ENCODE data around the gene RACK1. TPM values are rescaled to one million over a fixed set of nuclear protein-coding genes. Genes with fewer than 3 reads are reported as not detected.
A peak's percentile ranks its signal among the peaks of the same experiment; 100 is the strongest.

The RACK1 gene
- total and polyA plus RNA-seq, 2 of the 13 experiments (the other 11 are each of a cell fraction or from before 2014, with no cell fraction given), result 2,514 to 6,141 TPM

GRCh38 chr5:181191526-181192336 lies 52.0 kb downstream of the RACK1 start (continued):
- peak; percentile 50; the same call in 1 of the 2 replicates for TF ChIP-seq ZNF274 (CRISPR knock-in tag; IDR thresholded peaks at IDR 0.05)
- peak; percentile 82 for TF ChIP-seq ZBTB14 (CRISPR knock-in tag; IDR thresholded peaks at IDR 0.05)
- peak; percentile 74; the same call in 1 of the 2 replicates for TF ChIP-seq MTERF4 (CRISPR knock-in tag; IDR thresholded peaks at IDR 0.05)
- TF ChIP-seq GPN1 (CRISPR knock-in tag; IDR thresholded peaks at IDR 0.05; ENCODE audit: borderline replicate concordance), result no peak
- TF ChIP-seq MED13 (CRISPR knock-in tag; IDR thresholded peaks at IDR 0.05), result no peak
- 0 out of 2 replicates have a peak, but pooled peaks have one; percentile 25 for TF ChIP-seq ZNF101 (CRISPR knock-in tag; IDR thresholded peaks at IDR 0.05; ENCODE audit: borderline replicate concordance, low read depth)
- TF ChIP-seq ZNF513 (CRISPR knock-in tag; conservative IDR thresholded peaks at IDR 0.05), result no peak
- TF ChIP-seq ZNF777 (CRISPR knock-in tag; IDR thresholded peaks at IDR 0.05), result peak; percentile 97
- TF ChIP-seq SMAD9 (CRISPR knock-in tag; IDR thresholded peaks at IDR 0.05), result no peak
- TF ChIP-seq ZNF468 (CRISPR knock-in tag; IDR thresholded peaks at IDR 0.05), result no peak
- TF ChIP-seq NFIC (IDR thresholded peaks at IDR 0.05; ENCODE audit: low read length), result no peak
- TF ChIP-seq ISL2 (CRISPR knock-in tag; IDR thresholded peaks at IDR 0.05), result peak; percentile 26; the same call in 1 of the 2 replicates
- no peak for TF ChIP-seq ZNF17 (CRISPR knock-in tag; IDR thresholded peaks at IDR 0.05)
- 0 out of 2 replicates have a peak, but pooled peaks have one; percentile 69 for TF ChIP-seq ZNF264 (CRISPR knock-in tag; IDR thresholded peaks at IDR 0.05)
- no peak for TF ChIP-seq FOXA1 (IDR thresholded peaks at IDR 0.05)
- TF ChIP-seq FOXA1 (CRISPR knock-in tag; IDR thresholded peaks at IDR 0.05), result no peak
- TF ChIP-seq ZNF33B (CRISPR knock-in tag; IDR thresholded peaks at IDR 0.05), result peak; percentile 44; the same call in 1 of the 2 replicates
- TF ChIP-seq ZNF772 (CRISPR knock-in tag; IDR thresholded peaks at IDR 0.05), result peak; percentile 81
- peak in 1 of 2 experiments; percentile 11; a peak in 1 of 4 replicates for TF ChIP-seq REST (IDR thresholded peaks at IDR 0.05; ENCODE audit: borderline replicate concordance in 1 of 2, low read depth in 1 of 2, low read length in 2 of 2)
- no peak for TF ChIP-seq TEAD3 (CRISPR knock-in tag; optimal IDR thresholded peaks at IDR 0.05; ENCODE audit: borderline replicate concordance)
- TF ChIP-seq CC2D1A (CRISPR knock-in tag; IDR thresholded peaks at IDR 0.05), result no peak
- TF ChIP-seq GLI4 (CRISPR knock-in tag; IDR thresholded peaks at IDR 0.05; ENCODE audit: borderline replicate concordance), result peak; percentile 66; the same call in 1 of the 2 replicates

Measured in HepG2 (cell line).